Measurements from ENCODE around the gene NADSYN1.

Gene NADSYN1

GRCh38 chr11:71434576-71435130, 18.4 kb upstream of the NADSYN1 start:
- DNase-seq, result no peak

- DNase-seq, result no peak
These were observed 17.6 kb upstream of the NADSYN1 start for GRCh38 chr11:71435278-71435951.

DNA sequence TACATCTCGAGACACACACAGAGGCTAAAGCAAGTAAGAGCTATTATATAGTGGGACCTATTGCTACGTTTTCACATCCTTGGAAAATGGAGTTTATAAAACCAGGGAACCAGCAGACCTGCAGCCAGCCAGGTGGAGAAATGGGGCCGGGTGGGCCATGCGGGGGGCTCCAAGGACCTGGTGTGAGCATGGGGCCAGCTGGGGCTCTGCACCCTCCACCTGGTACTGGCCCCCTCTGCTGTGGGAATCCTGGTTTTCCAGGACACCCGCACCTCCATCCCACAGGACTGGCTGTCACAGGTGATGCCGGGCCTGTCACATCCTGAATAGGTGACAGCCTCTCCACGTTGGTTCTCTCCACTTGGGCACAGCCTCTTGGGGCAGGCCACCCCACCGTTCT, 16.1 kb upstream of the NADSYN1 start:
- no peak for DNase-seq

DNA sequence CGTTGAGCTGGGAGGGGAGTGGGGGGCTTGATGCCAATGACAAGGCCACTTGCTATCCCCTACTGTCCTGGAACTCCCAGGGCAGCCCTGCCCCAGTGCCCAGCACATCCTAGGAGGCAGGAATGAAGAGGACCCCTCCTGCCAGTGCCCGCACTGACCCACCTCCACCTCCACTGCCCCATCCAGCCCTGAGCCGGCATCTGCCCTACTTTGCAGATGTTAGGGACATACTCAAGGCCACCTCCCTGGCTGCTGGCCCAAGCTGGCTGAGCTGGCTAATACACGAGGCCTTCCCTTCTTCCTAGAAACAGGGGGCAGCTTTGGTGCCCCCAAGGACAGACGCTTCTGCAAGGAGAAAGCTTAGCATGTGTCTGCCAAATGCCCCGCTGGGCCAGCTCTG, 15.6 kb upstream of the NADSYN1 start:
- DNase-seq, result no peak

GRCh38 chr11:71437879-71438278, 15.1 kb upstream of the NADSYN1 start:
- no peak for DNase-seq

GRCh38 chr11:71438650-71439049, 14.4 kb upstream of the NADSYN1 start:
- no peak for DNase-seq

DNA sequence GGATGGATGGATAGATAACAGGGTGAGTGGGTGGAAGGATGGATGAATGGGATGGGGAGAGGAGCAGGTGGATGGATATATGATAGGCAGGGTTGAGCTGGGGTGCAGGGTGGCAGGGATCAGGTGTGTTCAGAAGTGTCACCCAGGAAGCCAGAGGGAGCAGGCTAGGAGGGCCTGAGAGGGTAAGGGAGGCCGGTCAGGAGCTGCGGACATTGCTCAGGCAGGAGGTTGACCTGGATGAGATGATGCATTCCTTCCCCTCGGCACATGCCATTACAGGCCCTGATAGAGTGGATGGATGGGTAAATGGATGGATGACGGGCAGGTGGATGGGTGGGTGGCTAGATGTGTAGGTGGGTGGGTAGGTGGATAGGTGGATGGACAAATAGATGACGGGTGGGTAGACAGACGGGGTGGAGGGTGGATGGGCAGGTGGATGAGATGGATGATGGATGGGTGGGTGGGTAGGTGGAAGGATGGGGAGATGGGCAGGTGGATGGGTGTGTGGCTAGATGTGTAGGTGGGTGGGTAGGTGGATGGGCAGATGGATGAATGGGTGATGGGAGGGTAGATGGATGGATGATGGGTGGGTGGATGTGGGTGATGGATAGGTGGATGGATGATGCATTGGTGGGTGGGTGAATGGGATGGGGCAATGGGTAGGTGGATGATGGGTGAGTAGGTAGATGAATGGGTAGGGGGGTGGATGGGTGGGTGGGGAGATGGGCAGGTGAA, 12.8 kb upstream of the NADSYN1 start:
- no peak for DNase-seq

DNA sequence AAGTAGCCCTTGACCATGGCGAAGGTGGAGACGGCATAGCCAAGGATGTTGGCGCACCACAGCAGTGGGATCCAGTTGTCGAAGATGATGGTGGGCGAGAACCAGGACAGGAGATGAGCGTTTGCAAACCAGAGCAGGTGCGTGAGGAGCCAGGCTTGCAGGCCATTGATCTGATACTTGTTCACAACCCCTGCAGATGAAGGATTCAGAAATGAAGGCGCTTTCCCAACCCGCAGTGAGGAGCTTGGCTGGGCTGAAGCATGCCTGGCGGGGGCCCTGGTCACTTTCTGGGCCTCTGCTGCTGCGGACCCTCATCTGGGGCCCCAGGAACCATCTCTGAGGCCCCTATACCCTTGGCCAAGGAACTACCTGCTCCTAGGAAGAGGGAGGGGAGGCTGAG, 11.8 kb upstream of the NADSYN1 start:
- no peak for DNase-seq

GRCh38 chr11:71442123-71442522, 10.9 kb upstream of the NADSYN1 start:
- DNase-seq, result no peak

GRCh38 chr11:71442880-71443279, 10.1 kb upstream of the NADSYN1 start:
- DNase-seq, result no peak

DNA sequence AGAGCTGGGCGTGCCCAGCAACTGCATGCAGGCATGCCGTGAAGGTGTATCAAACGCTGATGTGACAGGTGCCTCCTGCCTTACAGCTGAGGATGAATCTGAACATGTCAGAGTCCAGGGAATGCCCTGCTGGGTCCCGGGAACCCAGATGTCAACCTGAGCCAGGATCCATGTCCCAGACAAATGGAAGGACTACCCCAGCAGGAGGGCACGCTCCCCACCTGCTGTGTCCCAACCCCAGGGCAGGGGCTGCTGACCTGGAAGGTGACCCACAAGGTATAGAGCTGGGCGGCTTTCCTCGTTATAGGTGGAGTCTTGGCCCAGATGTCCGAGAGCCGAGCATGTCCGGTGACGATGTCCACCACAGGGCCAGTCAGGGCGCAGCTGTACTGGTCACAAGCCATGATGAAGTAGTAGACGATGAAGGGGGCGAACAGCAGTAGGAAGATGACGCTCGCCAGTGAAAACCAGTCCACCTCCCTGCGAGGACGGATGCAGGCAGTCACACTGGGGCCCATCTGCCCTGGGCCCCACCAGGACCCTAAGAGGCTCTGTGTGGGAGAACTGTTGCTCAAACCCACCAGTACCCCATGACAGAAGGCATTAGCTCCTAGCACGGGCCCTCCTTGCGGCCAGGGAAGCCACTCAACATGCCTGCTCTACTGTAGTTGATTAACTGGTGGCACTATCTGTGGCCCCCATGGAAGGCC, 9.1 kb upstream of the NADSYN1 start:
- DNase-seq, result no peak

DNA sequence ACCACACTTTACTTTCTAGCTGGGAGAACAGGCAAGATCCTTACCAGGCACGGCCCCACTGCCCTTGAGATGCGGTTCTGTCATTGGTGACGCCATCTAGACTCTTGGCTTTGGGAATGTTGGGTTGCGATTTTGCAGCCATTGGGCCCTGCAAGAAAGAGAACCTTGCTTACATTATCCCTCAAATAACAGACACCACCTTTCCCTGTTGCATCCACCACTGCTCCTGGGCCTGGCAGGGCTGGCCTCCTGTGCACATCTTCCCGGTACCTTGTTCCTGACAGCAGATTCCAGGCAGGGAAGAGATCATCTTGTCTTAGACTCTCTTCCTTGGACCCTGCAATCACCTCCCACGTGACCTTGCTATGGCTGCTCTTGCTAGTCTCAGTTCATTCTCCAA, 8.2 kb upstream of the NADSYN1 start:
- no peak for DNase-seq

DNA sequence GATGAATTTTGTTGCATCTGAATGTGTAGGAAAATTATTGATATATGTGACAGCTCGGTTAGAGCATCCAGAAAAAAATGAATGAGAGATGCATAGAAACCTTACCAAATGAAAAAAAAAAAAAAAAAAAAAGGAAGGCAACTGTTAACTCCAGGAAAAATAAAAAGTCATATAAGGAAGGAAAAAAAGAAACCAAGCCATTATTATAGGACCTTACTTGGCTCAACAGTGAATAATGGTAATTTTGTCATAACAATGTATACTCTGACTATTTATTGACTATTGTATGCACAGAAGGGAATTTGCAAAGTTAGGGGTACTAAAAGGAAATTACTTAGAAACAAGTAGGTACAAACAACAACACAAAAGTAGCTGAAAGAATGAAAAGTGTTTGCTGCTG, 6.9 kb upstream of the NADSYN1 start:
- DNase-seq, result no peak

- DNase-seq, result peak; percentile 73
These were observed 5.9 kb upstream of the NADSYN1 start for GRCh38 chr11:71446942-71447688.

GRCh38 chr11:71447791-71448256, 5.2 kb upstream of the NADSYN1 start:
- DNase-seq, result no peak

GRCh38 chr11:71448257-71449171, 4.5 kb upstream of the NADSYN1 start, which contains the start of gene DHCR7:
Gene DHCR7 (minus strand): TSS chr11:71448393. CDS start chr11:71444952, 3,441 bp downstream.
- DNase-seq, result peak; percentile 86

GRCh38 chr11:71449596-71449995, 3.4 kb upstream of the NADSYN1 start:
- DNase-seq, result no peak

DNA sequence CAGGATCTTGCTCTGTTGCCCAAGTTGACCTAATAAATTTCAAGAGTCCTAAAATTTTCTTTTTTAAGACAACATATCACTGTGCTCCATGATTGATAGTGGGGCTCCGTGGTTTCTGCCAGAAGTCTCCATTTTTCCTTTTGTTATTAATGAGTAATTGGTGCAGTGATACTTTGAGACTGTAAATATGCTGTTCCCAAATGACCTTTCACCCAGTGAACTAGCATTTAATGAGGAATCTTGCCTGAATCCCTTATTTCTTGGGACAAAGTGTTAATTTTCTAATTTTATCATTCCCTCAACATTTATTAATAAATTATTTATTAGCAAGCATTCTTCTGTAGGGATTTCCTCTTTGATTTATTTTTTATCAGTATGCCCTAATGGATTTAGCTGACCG, 2.5 kb upstream of the NADSYN1 start:
- no peak for DNase-seq

- DNase-seq, result no peak
These were observed 2.1 kb upstream of the NADSYN1 start for GRCh38 chr11:71450939-71451338.

DNA sequence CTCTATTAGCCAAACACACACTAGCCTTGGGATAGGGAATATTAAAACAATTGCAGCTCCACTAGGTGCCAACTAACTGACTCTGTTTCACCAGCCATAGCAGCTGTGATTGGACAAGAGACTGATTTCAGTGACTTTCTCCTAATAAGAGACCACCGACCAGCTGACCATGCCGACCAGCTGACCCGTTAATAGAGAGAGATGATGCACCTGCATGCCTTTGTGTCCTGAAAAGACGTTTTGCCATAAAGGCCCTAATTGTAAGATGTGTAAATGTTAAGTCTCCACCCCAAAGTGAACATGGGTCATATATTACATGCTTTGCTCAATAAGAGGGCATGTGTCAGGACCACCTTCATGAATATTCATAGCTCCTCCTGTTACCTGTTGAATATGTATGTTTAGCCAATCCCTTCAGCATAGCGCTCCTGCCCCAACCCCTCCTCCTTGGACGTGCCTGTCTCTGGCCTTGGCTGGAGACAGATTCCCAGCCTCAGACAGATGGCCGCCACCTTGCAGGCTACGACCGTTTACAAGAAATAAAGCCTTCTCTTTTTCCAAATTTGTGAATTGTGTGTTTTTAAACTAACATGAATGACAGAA, 1.3 kb upstream of the NADSYN1 start:
- peak; percentile 49 for DNase-seq
